MV-4-11 (cell line): ENCODE results near the gene ARID1B.

Experiments
- DNase-seq: peaks from one replicate; lab custom pipeline; 2025; lab: John Stamatoyannopoulos, UW

The ARID1B gene

GRCh38 chr6:157050537-157051265 is 273.5 kb downstream of the ARID1B start:
- DNase-seq, result no peak

- DNase-seq, result peak; percentile 74
Observed at GRCh38 chr6:157054531-157054979, 277.4 kb downstream of the ARID1B start.

DNA sequence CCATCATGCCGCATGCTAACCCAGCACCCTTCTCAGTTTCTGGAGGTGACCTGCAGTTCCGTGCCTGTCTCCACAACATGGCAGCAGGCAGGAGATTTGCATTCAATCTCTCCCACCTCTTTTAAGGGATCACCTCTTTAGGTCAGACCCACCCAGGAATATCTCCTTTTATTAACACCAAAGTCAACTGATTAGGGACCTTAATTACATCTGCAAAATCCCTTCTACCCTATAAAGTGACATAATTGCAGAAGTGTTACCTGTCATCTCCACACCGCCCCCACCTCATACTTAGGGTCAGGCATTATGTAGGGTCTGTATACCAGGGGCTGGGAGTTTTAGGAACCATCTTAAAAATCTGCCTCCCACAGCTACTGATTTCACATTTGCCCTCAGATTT is 278.7 kb downstream of the ARID1B start:
- DNase-seq, result no peak

- DNase-seq, result no peak
Observed at GRCh38 chr6:157056275-157056674, 279.1 kb downstream of the ARID1B start.

- no peak for DNase-seq
Observed at GRCh38 chr6:157058574-157058973, 281.4 kb downstream of the ARID1B start.

GRCh38 chr6:157059781-157060180 is 282.6 kb downstream of the ARID1B start:
- DNase-seq, result no peak

- no peak for DNase-seq
Observed at GRCh38 chr6:157060440-157060952, 283.3 kb downstream of the ARID1B start.

GRCh38 chr6:157061770-157062594 is 284.8 kb downstream of the ARID1B start:
- no peak for DNase-seq

DNA sequence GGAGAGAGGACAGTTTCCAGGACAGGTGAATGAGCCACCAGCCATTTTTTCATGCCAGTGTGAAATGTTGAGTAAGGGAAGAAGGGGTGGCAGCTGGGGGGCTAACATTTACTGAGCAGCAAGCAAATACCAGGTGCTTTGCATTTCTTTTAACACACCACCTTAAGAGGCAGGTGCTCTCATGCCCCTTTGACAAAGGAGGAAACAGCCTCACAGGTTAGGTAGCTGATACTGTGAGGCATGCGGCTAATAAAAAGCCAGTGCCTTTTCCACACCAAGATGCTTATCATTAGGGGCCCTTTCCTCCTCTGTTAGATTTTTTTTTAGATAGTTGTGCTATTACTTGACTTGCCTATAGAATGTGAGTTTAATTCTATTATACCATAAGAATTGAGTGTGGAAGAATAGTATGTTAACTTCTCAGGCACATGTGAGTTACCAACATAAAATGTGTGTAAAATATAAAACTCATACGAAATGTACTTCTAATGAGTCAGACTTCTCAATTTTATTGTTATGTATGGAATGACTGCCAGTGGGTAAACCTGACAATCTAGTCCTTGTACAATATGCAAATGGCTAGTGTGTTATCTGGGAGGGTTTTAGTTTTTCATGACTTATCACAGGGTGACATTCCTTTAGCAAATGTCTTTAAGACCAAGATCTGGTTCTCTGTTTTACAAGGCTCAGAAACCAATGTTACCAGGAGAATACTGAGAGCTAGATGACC is 286.2 kb downstream of the ARID1B start:
- no peak for DNase-seq

DNA sequence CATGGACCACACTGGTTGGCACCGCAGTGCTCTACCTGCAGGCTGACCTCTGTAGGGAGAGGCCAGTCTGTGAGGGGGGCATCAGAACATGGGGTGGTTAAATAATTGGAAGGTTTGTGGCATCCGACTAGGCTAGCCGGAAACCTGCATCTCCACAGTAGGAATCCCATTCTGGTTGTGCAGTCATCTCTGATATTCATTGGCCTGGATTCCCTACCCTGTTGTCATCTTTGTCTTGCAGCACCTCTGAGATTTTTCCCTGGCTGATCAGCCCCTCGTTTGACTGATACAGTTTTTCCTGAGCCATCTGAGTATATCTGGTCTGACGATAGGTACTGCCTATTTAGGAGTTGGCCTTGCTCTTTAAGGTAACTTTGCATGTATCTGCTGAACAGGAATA is 286.7 kb downstream of the ARID1B start:
- no peak for DNase-seq

- DNase-seq, result no peak
Observed at GRCh38 chr6:157064502-157064901, 287.3 kb downstream of the ARID1B start.

GRCh38 chr6:157065366-157065765 is 288.2 kb downstream of the ARID1B start:
- no peak for DNase-seq

DNA sequence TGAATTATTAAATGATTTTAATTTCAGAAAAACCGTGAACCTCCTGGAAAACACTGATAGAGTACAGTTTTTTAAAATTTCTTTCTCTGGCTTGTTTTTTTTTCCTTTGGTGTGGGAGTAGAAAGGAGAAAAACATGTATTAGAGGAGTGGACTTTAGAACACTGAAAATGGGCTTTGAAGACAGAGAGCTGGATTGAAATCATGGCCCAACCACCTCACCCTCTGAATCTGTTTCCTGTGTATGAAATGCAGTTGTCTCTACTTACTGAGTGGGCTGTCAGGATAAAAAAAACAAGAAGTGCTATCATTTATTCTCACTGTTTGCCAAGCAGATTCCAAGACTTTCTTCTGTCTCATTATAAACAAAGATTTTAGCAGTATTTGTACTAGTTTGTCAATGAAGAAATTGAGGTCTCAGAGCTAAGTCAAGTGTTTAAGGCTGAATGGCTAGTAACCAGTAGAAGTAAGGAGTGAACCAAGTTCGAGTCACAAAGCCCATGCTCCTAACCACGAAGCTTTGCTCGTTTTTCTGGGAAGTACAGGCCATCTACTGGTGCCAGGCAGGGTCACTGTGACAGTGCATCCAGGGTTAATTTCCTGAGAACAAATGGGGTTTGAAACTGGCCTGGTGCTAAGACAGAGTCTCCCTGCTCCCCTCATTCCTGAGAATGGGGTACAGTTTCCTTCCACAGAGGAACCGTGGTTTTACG is 289.8 kb downstream of the ARID1B start:
- peak; percentile 30 for DNase-seq

DNA sequence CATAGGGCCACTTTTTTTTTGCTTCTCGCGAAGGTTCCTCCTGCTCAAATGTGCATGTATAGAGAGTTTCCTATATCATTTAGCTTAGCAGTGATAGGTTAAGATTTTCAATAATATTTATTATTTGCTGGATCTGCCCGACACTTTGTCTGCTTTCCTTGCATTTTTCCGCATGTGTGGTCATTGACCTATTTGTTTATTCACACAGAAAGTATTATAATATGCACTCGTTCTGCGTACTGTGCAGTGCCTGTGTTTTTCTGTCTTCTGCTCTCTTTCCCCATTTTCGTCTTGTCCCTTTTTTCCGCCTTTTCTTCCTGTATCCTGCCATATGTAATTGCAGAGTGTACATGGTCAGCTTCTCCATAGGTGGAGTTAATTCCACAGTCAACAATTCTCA is 290.3 kb downstream of the ARID1B start:
- no peak for DNase-seq

DNA sequence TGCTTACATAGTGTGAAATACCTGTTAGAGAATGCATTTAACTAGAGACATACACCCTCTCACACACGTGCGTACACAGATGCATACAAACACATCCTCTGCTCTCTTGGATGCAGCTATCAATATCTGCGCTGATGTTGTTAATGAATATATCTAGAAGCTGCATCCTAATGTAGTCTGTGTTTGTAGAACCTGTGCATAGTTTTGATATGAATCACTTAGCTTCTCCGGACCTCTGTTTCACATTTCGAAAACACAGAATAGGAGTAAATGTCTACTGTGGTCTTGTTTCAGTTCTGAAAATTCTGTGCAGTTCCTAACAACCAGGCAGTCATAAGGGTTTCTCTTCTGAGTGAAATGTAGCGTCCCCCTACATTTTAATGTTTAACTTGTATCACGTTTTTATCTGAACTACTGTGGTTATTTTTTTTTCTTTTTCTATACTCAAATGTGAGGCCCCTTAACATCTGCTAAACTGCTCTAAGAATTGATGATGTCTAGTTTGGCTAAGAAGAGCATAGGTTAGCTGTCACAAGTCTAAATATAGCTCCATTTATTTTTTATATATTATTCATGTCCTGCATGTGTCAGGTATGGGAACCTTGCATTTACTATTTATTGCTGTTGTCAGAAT is 291.6 kb downstream of the ARID1B start:
- peak; percentile 23 for DNase-seq

DNA sequence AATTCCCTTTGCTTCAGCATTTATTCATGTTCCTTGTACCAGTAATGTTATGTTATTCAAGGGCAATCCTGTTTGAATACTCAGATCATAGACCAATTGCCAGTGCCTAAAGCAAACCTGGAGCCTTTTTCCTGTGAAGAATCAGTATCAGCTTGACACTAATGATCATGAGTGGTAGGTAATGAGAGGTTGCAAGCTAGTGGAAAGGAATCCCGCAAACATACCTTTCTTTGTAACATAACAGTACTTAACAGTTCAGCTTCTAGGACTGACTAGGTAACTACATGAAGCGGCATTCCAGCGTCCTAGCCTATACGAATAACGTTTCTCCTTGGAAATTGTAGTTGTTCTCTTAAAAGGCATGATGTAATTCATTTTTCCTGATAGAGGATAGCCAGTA is 292.4 kb downstream of the ARID1B start:
- DNase-seq, result no peak

DNA sequence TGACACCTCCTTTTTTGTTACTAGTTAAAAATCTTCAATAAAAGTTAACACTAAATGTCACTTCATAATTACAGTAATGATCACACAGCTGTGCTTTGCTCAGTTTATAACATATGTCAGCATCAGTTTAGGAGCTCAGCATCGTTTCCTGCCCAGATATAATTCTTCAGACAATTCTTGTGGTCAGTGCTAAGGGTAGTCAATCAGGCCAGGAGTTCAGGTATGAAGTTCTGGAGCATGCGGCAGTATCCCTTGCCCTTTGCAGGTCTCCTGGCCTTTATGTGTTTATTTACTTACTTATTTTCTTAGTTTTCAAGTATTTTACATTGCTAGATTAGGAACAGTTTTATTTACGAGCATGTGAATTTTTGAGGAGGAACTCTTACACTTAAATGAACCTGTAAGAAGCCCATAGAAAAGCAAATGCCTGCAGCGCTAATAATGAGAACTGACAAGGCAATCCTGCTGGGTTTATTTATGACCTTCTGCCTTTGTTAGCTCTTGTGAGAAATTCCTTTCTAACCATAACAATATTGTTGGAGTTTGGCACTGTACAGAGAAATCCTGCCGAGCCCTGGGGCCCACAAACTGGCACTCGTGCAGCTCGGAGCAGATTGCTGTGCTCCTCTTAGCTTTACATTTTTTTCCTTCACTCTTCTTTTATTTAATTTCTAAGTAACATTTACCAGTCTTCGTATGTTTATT is 293.4 kb downstream of the ARID1B start:
- no peak for DNase-seq

DNA sequence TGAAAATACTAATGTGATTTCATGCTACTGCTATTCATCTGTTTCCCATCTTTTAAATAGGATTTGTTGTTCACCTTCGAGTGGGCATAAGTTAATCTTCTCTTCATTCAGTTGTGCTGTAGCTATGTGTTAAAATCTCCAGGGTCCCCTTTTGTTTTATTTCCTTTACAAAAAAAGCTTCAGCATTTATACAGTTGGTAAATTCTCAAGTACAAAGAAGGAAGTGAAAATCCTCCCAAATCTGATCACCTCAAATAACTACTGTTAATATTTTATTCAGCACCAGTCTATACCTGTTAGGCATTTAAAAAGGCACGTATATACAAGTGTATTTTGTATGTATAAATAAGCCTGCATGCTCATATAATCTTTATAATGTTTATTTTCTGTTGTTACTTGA is 294.9 kb downstream of the ARID1B start:
- no peak for DNase-seq

- DNase-seq, result no peak
Observed at GRCh38 chr6:157073596-157073995, 296.4 kb downstream of the ARID1B start.

DNA sequence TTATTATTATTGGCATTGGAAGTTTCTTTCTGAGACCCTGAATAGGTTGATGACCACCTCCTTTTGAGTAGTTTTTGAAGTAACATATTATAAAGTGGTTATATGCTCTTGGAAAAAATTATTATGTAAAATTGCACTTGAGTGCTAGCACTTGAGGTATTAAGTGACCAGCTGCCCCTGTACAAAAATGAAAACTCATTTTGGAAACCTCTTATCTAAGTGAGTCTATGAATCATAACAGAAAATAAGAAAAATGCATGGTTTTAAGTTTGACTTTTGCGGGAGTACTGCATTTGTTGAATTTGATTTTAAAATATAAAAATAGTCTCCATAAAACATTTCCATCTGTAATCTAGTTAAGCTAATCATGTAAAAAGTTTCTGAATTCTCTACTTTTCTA is 297.8 kb downstream of the ARID1B start:
- no peak for DNase-seq
